ENCODE data around the gene AP2A2.

The AP2A2 gene

GRCh38 chr11:1029654-1030053 is 104.0 kb downstream of the AP2A2 start:
- no peak overlapping the region for H2AK5ac ChIP-seq (ENCODE audit: low read depth, low read length)
- no peak overlapping the region for H2BK120ac ChIP-seq (ENCODE audit: low read depth, low read length)
- H3K36me3 ChIP-seq (replicated peaks in 1 of 2; ENCODE audit: control insufficient read depth in 2 of 2, insufficient read depth in 2 of 2, low read length in 2 of 2), result peaks cover 0 to 1% of the 10 kb centered on the region in 2 donors
- H3K4me2 ChIP-seq (ENCODE audit: insufficient read depth, low read length, poor library complexity, severe bottlenecking), result no peak overlapping the region
- H4K91ac ChIP-seq (ENCODE audit: low read depth, low read length, poor library complexity), result no peak overlapping the region
- no CpG with 5 or more reads among the region's 16 CpGs for WGBS, 2 donors (ENCODE audit: extremely low coverage in 2 of 2, insufficient read length in 2 of 2, insufficient replicate concordance in 1 of 2)
- H3K23ac ChIP-seq (ENCODE audit: low read depth, low read length, poor library complexity), result peak overlapping the region; percentile 3
- peaks cover 0 to 6% of the 10 kb centered on the region in 2 donors for H3K4me1 ChIP-seq (ENCODE audit: control insufficient read depth in 2 of 2, insufficient read depth in 1 of 2, low read depth in 1 of 2, low read length in 2 of 2)
- H3K14ac ChIP-seq (ENCODE audit: low read length), result no peak overlapping the region
- peaks cover 0 to 5% of the 10 kb centered on the region in 2 donors for H3K9me3 ChIP-seq (replicated peaks in 1 of 2; ENCODE audit: control insufficient read depth in 2 of 2, insufficient read depth in 1 of 2, low read depth in 1 of 2, low read length in 2 of 2)
- no peak overlapping the region for H3K4ac ChIP-seq (ENCODE audit: low read length)
- H3K18ac ChIP-seq (ENCODE audit: low read length), result peak overlapping the region; percentile 6
- no peak overlapping the region for H2BK12ac ChIP-seq (ENCODE audit: low read length)
- H3K27me3 ChIP-seq (ENCODE audit: control insufficient read depth in 3 of 3, insufficient read depth in 3 of 3, low read depth in 1 of 3, low read length in 3 of 3), result peaks cover 0 to 2% (median 0%) of the 10 kb centered on the region in 3 experiments
- no peak for DNase-seq (ENCODE audit: low spot score)
- H3K79me1 ChIP-seq (ENCODE audit: low read depth, low read length), result no peaks in the 10 kb centered on the region
- H2BK15ac ChIP-seq (ENCODE audit: low read length), result no peak overlapping the region
- H3K9ac ChIP-seq (ENCODE audit: low read depth, low read length, poor library complexity), result no peak overlapping the region
- no peak overlapping the region for H4K8ac ChIP-seq (ENCODE audit: low read depth, low read length)
- H3K27ac ChIP-seq (replicated peaks; ENCODE audit: low read length), result no peak overlapping the region
- no peak overlapping the region for H3K4me3 ChIP-seq (ENCODE audit: low read length in 2 of 2)
- H2AFZ ChIP-seq (ENCODE audit: low read length), result no peak overlapping the region
- no peak overlapping the region for H2BK5ac ChIP-seq (ENCODE audit: low read length)

DNA sequence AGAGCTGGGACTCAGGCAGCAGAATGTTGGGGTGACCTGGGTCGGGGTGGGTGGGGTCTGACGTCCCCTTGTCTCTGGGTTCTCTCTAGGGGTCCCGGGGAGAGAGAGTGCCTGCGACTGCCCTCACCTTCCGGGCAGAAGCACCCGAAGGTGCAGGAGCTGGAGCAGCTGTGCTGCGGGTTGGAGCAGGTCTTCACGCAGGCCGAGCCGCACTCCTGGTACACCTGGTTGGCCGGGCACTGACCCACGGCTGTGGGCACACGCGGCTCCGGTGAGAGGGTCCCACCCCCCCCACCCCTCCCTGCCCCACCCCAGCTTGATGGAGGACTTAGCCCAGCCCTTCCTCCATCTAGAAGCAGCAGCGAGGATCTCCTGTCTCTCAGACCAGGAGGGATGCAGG is 104.4 kb downstream of the AP2A2 start:
- Histone ChIP-seq H3K4me1 (ENCODE audit: control insufficient read depth in 2 of 2, insufficient read depth in 1 of 2, low read depth in 1 of 2, low read length in 2 of 2) (peaks cover 0 to 6% of the 10 kb centered on the region in 2 donors), H2AK5ac (ENCODE audit: low read depth, low read length) (peak overlapping the region; percentile 70), H3K27ac (replicated peaks; ENCODE audit: low read length) (no peak overlapping the region), H3K4me3 (ENCODE audit: low read length in 2 of 2) (no peak overlapping the region), H3K36me3 (replicated peaks in 1 of 2; ENCODE audit: control insufficient read depth in 2 of 2, insufficient read depth in 2 of 2, low read length in 2 of 2) (peaks cover 0 to 1% of the 10 kb centered on the region in 2 donors), H3K9ac (ENCODE audit: low read depth, low read length, poor library complexity) (peak overlapping the region; percentile 44), H3K4me2 (ENCODE audit: insufficient read depth, low read length, poor library complexity, severe bottlenecking) (no peak overlapping the region), H3K14ac (ENCODE audit: low read length) (no peak overlapping the region), H3K79me1 (ENCODE audit: low read depth, low read length) (no peaks in the 10 kb centered on the region), H4K8ac (ENCODE audit: low read depth, low read length) (no peak overlapping the region), H3K27me3 (ENCODE audit: control insufficient read depth in 3 of 3, insufficient read depth in 3 of 3, low read depth in 1 of 3, low read length in 3 of 3) (peaks cover 0 to 2% (median 0%) of the 10 kb centered on the region in 3 experiments), H2BK5ac (ENCODE audit: low read length) (peak overlapping the region; percentile 24), H3K4ac (ENCODE audit: low read length) (no peak overlapping the region), H3K18ac (ENCODE audit: low read length) (no peak overlapping the region), H3K23ac (ENCODE audit: low read depth, low read length, poor library complexity) (peak overlapping the region; percentile 3), H2BK120ac (ENCODE audit: low read depth, low read length) (no peak overlapping the region), H2AFZ (ENCODE audit: low read length) (no peak overlapping the region), H3K9me3 (replicated peaks in 1 of 2; ENCODE audit: control insufficient read depth in 2 of 2, insufficient read depth in 1 of 2, low read depth in 1 of 2, low read length in 2 of 2) (peaks cover 0 to 5% of the 10 kb centered on the region in 2 donors), H4K91ac (ENCODE audit: low read depth, low read length, poor library complexity) (peak overlapping the region; percentile 53), H2BK12ac (ENCODE audit: low read length) (no peak overlapping the region), H2BK15ac (ENCODE audit: low read length) (no peak overlapping the region)
- WGBS, 2 donors (ENCODE audit: extremely low coverage in 2 of 2, insufficient read length in 2 of 2, insufficient replicate concordance in 1 of 2), result no CpG with 5 or more reads among the region's 16 CpGs
- no peak for DNase-seq (ENCODE audit: low spot score)

DNA sequence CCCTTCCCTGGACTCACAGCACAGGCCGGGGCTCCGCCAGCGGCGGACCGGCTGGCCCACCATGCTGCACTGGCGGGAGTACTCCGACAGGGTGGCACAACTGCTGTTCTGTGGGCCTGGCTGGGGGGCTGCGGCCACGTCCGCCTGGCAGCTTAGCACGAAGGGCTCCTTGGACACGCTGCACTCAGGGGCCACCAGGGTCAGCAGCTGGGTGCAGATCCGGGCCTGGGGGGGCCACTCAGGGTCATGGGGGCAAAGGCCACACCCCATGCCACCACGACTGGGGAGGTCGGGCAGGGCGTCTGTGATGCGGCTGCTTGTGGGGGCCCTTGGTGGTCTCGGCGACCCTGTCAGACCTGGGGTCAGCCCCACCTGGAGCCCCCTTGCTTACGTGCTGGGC is 104.9 kb downstream of the AP2A2 start:
- Histone ChIP-seq H3K9ac (ENCODE audit: low read depth, low read length, poor library complexity) (peak overlapping the region; percentile 44), H3K23ac (ENCODE audit: low read depth, low read length, poor library complexity) (no peak overlapping the region)

DNA sequence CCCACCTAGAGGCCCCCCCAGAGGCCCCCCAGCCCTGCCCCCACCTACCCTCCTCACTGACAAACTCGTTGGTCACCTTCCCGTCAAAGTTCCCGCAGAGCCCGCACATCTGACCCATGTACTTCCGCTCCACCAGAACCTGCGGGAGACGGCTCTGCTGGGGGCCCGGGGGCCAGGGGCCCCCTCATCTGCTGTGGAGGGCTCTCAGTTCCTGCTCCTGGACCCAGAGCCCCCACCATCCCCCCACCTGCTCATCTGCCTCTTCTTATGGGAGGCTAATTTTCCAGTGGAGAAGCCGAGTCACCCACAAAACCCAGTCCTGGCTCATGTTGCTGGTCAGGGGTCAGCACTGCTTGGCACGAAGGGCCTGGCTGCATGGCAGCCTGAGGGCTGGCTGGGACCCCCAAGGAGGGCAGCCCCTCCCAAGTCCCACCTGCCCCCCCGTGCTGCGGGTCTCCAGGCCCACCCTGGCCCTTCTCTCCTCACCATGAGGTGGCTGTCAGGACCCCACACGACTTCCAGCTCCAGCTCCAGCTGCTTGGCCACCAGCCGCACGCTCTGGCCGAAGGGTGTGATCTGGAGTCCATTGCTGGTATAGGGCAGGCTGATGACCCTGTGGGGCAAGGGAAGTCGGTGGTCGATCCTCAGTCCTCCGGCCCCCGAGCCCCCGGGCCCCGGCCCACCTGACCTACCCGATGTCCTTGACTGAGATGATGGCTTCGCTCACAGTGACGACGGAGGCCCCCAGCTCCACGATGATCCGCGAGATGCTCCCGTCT is 105.6 kb downstream of the AP2A2 start:
- peak overlapping the region; percentile 74 for H2AK5ac ChIP-seq (ENCODE audit: low read depth, low read length)
- peak overlapping the region; percentile 1 for H3K23ac ChIP-seq (ENCODE audit: low read depth, low read length, poor library complexity)
- H3K9me3 ChIP-seq (replicated peaks in 1 of 2; ENCODE audit: control insufficient read depth in 2 of 2, insufficient read depth in 1 of 2, low read depth in 1 of 2, low read length in 2 of 2), result peaks cover 0 to 5% of the 10 kb centered on the region in 2 donors
- peak overlapping the region; percentile 24 for H2BK5ac ChIP-seq (ENCODE audit: low read length)
- no peak overlapping the region for H3K4me3 ChIP-seq (ENCODE audit: low read length in 2 of 2)
- no peaks in the 10 kb centered on the region for H3K36me3 ChIP-seq (replicated peaks in 1 of 2; ENCODE audit: control insufficient read depth in 2 of 2, insufficient read depth in 2 of 2, low read length in 2 of 2)
- no peak overlapping the region for H3K9ac ChIP-seq (ENCODE audit: low read depth, low read length, poor library complexity)
- no peak overlapping the region for H2AFZ ChIP-seq (ENCODE audit: low read length)
- no peak for DNase-seq (ENCODE audit: low spot score)
- H3K4ac ChIP-seq (ENCODE audit: low read length), result no peak overlapping the region
- H3K18ac ChIP-seq (ENCODE audit: low read length), result peak overlapping the region; percentile 67
- H3K4me2 ChIP-seq (ENCODE audit: insufficient read depth, low read length, poor library complexity, severe bottlenecking), result no peak overlapping the region
- H4K8ac ChIP-seq (ENCODE audit: low read depth, low read length), result no peak overlapping the region
- peak overlapping the region; percentile 84 for H2BK12ac ChIP-seq (ENCODE audit: low read length)
- no peak overlapping the region for H2BK15ac ChIP-seq (ENCODE audit: low read length)
- peaks cover 0 to 2% (median 0%) of the 10 kb centered on the region in 3 experiments for H3K27me3 ChIP-seq (ENCODE audit: control insufficient read depth in 3 of 3, insufficient read depth in 3 of 3, low read depth in 1 of 3, low read length in 3 of 3)
- peak overlapping the region; percentile 56 for H3K14ac ChIP-seq (ENCODE audit: low read length)
- H4K91ac ChIP-seq (ENCODE audit: low read depth, low read length, poor library complexity), result no peak overlapping the region
- H3K79me1 ChIP-seq (ENCODE audit: low read depth, low read length), result no peaks in the 10 kb centered on the region
- H3K27ac ChIP-seq (replicated peaks; ENCODE audit: low read length), result no peak overlapping the region
- no CpG with 5 or more reads among the region's 30 CpGs for WGBS, 2 donors (ENCODE audit: extremely low coverage in 2 of 2, insufficient read length in 2 of 2, insufficient replicate concordance in 1 of 2)
- no peak overlapping the region for H2BK120ac ChIP-seq (ENCODE audit: low read depth, low read length)
- H3K4me1 ChIP-seq (ENCODE audit: control insufficient read depth in 2 of 2, insufficient read depth in 1 of 2, low read depth in 1 of 2, low read length in 2 of 2), result peaks cover 0 to 6% of the 10 kb centered on the region in 2 donors

More for the DNA sequence above, 104.9 kb downstream of the AP2A2 start:
- H3K36me3 ChIP-seq (replicated peaks in 1 of 2; ENCODE audit: control insufficient read depth in 2 of 2, insufficient read depth in 2 of 2, low read length in 2 of 2), result no peaks in the 10 kb centered on the region
- no peak overlapping the region for H3K4ac ChIP-seq (ENCODE audit: low read length)
- no peak overlapping the region for H4K8ac ChIP-seq (ENCODE audit: low read depth, low read length)
- no peak overlapping the region for H2AFZ ChIP-seq (ENCODE audit: low read length)
- peaks cover 0 to 2% (median 0%) of the 10 kb centered on the region in 3 experiments for H3K27me3 ChIP-seq (ENCODE audit: control insufficient read depth in 3 of 3, insufficient read depth in 3 of 3, low read depth in 1 of 3, low read length in 3 of 3)
- H3K14ac ChIP-seq (ENCODE audit: low read length), result peak overlapping the region; percentile 94
- H3K4me3 ChIP-seq (ENCODE audit: low read length in 2 of 2), result no peak overlapping the region
- no peak for DNase-seq (ENCODE audit: low spot score)
- H3K27ac ChIP-seq (replicated peaks; ENCODE audit: low read length), result no peak overlapping the region
- peak overlapping the region; percentile 58 for H2BK12ac ChIP-seq (ENCODE audit: low read length)
- H2BK120ac ChIP-seq (ENCODE audit: low read depth, low read length), result no peak overlapping the region
- H3K18ac ChIP-seq (ENCODE audit: low read length), result peak overlapping the region; percentile 57
- H2BK5ac ChIP-seq (ENCODE audit: low read length), result peak overlapping the region; percentile 24
- no peaks in the 10 kb centered on the region for H3K79me1 ChIP-seq (ENCODE audit: low read depth, low read length)
- WGBS, 2 donors (ENCODE audit: extremely low coverage in 2 of 2, insufficient read length in 2 of 2, insufficient replicate concordance in 1 of 2), result no CpG with 5 or more reads among the region's 20 CpGs
- no peak overlapping the region for H3K4me2 ChIP-seq (ENCODE audit: insufficient read depth, low read length, poor library complexity, severe bottlenecking)
- H4K91ac ChIP-seq (ENCODE audit: low read depth, low read length, poor library complexity), result no peak overlapping the region
- peaks cover 0 to 5% of the 10 kb centered on the region in 2 donors for H3K9me3 ChIP-seq (replicated peaks in 1 of 2; ENCODE audit: control insufficient read depth in 2 of 2, insufficient read depth in 1 of 2, low read depth in 1 of 2, low read length in 2 of 2)
- H3K4me1 ChIP-seq (ENCODE audit: control insufficient read depth in 2 of 2, insufficient read depth in 1 of 2, low read depth in 1 of 2, low read length in 2 of 2), result peaks cover 0 to 6% of the 10 kb centered on the region in 2 donors
- H2AK5ac ChIP-seq (ENCODE audit: low read depth, low read length), result peak overlapping the region; percentile 70
- H2BK15ac ChIP-seq (ENCODE audit: low read length), result no peak overlapping the region
